DOHH2 (cell line): ENCODE measurements around the gene MAGI1.

ENCODE experiments used
- EZH2phosphoT487 ChIP-seq: fragments of 200-600 bp; sonication (generic); IDR thresholded peaks from 2 replicates; pipeline ENCODE4 v1.6.1; 2017; ENCODE audit warnings: borderline replicate concordance, mild to moderate bottlenecking, antibody characterized with exemption, low read length, moderate library complexity, mixed read lengths
- TF ChIP-seq, protein P1 (sequence below): fragments of 200-600 bp; sonication (generic); IDR thresholded peaks from one replicate; pipeline ENCODE4 v1.5.1; 2014; ENCODE audit warnings: antibody characterized with exemption, mild to moderate bottlenecking, low read depth, low read length; ENCODE audit not compliant: poor library complexity, severe bottlenecking

DNA sequence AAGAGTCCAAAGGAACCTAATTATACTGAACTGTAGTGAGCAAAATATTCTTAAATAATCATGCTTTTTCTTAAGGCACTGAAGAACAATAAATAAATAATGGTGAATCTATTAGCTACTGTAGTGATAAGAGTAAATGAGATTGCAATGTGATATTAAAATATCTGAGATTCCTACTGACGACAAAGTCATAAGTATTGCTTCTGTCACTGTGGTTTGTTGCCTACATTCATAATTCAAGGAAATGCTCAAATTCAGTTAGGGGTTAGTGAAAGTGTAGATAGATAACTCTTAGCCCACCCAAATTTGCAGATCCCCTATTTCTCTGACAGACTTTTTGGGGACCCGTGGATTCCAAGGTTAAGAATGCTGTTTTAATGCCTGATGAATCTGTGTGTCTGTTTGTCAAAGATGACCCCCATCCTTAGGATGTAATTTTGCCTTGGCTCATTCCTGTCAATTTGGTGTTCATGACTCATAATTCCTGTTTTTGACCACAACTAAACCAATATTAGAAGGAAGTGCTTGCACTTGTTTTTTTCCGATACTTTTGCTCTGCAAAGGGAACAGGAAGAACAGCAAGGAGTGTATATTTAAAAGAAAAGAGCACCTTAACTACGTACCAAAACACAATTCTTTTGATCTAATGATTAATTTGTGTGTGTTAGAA is 86.7 kb downstream of the MAGI1 start:
- TF ChIP-seq EZH2phosphoT487: no peak
- TF ChIP-seq, protein P1, sequence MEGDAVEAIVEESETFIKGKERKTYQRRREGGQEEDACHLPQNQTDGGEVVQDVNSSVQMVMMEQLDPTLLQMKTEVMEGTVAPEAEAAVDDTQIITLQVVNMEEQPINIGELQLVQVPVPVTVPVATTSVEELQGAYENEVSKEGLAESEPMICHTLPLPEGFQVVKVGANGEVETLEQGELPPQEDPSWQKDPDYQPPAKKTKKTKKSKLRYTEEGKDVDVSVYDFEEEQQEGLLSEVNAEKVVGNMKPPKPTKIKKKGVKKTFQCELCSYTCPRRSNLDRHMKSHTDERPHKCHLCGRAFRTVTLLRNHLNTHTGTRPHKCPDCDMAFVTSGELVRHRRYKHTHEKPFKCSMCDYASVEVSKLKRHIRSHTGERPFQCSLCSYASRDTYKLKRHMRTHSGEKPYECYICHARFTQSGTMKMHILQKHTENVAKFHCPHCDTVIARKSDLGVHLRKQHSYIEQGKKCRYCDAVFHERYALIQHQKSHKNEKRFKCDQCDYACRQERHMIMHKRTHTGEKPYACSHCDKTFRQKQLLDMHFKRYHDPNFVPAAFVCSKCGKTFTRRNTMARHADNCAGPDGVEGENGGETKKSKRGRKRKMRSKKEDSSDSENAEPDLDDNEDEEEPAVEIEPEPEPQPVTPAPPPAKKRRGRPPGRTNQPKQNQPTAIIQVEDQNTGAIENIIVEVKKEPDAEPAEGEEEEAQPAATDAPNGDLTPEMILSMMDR: no peak
